ENCODE results near the gene EFCAB6.

DNA sequence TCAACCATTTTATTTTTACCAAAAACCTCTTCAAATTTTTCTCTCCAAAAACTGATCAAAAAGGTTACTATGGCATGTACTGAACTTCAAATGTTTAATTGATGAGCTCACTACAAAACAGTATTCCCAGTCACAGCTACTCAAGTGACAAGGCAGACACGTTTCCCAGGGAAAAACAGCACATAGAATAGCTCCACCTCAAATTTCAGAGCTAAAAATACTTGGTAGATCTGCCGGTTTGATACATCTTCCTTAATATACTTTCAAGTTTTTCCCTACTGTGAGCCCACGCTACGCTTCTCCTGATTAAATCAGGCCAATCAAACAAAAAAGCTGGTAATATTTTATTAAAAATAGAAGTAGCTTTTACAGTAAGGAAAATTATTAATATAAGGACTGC, 100.4 kb downstream of the EFCAB6 start:
- TF ChIP-seq CTCF (IDR thresholded peaks at IDR 0.05): no peak
- no peak for TF ChIP-seq POLR2A (IDR thresholded peaks at IDR 0.05)
